Right lung (tissue), 5 donors: Measurements from ENCODE around the gene ZDHHC4. TPM values are rescaled to one million over a fixed set of nuclear protein-coding genes. Genes with fewer than 3 reads are reported as not detected.
"Not testable (repeated sequence)": the region's sequence is repeated elsewhere in the genome, so short reads cannot be mapped to it uniquely, and the experiment has no call there.

Source experiments
- DNase-seq, 2 donors: peaks; one replicate each; pipeline ENCODE4 v3.0.0-alpha.2; 2013
- polyA plus RNA-seq, 5 donors: library from polyadenylated mRNA; unstranded; fragments of 120-200 nt; gene quantifications; one replicate each; pipeline versions ENCODE4 v1.2.1 to v1.2.3, GENCODE V29; 2013; ENCODE audit warnings: inconsistent platforms in 1 of 5, low replicate concordance in 1 of 5; ENCODE audit not compliant: insufficient read length in 5 of 5, insufficient read depth in 1 of 5

The ZDHHC4 gene
- polyA plus RNA-seq, 5 donors: 69.4 to 82.8 (median 75.9) TPM

- DNase-seq: no peak
These were observed 23.7 kb upstream of the ZDHHC4 start for GRCh38 chr7:6553448-6554044.

- DNase-seq: no peak
These were observed 22.4 kb upstream of the ZDHHC4 start for GRCh38 chr7:6554848-6555247.

GRCh38 chr7:6556196-6556595 is 21.1 kb upstream of the ZDHHC4 start:
- DNase-seq: no peak

- DNase-seq: no peak
These were observed 18.4 kb upstream of the ZDHHC4 start for GRCh38 chr7:6558837-6559236.

GRCh38 chr7:6559896-6560295 is 17.4 kb upstream of the ZDHHC4 start:
- no peak for DNase-seq

GRCh38 chr7:6562106-6562505 is 15.1 kb upstream of the ZDHHC4 start:
- no peak for DNase-seq

GRCh38 chr7:6563936-6564770 is 13.1 kb upstream of the ZDHHC4 start:
- DNase-seq: no peak

- no peak for DNase-seq
These were observed 11.6 kb upstream of the ZDHHC4 start for GRCh38 chr7:6565655-6566054.

GRCh38 chr7:6567886-6568285 is 9.4 kb upstream of the ZDHHC4 start:
- DNase-seq: no peak

- DNase-seq: no peak
These were observed 6.0 kb upstream of the ZDHHC4 start for GRCh38 chr7:6571160-6571779.

GRCh38 chr7:6575281-6576023 is 1.8 kb upstream of the ZDHHC4 start:
- no peak for DNase-seq

GRCh38 chr7:6576024-6576866 is 1.0 kb upstream of the ZDHHC4 start:
- DNase-seq: no peak

- DNase-seq: not testable (repeated sequence)
These were observed 336 bp upstream of the ZDHHC4 start for GRCh38 chr7:6576867-6577368.

- DNase-seq: no peak
These were observed 1.1 kb downstream of the ZDHHC4 start for GRCh38 chr7:6578114-6579084.

GRCh38 chr7:6579446-6579845 is 2.2 kb downstream of the ZDHHC4 start:
- DNase-seq: no peak

GRCh38 chr7:6585746-6586432 is 8.6 kb downstream of the ZDHHC4 start:
- DNase-seq: not testable (repeated sequence)

- no peak for DNase-seq
These were observed 11.3 kb downstream of the ZDHHC4 start for GRCh38 chr7:6588566-6588965.

GRCh38 chr7:6589151-6589828 is 12.0 kb downstream of the ZDHHC4 start:
- no peak for DNase-seq
